Panc1 (cell line): ENCODE measurements around the gene DDX11. TPM values are rescaled to one million over a fixed set of nuclear protein-coding genes. Genes with fewer than 3 reads are reported as not detected.

ENCODE experiments used
- ATAC-seq: fragments of 200-7000 bp; cut with Tn5 transposase; 2 replicates; pipeline ENCODE4 v1.9.1; 2020; ENCODE audit warnings: mild to moderate bottlenecking, moderate library complexity
- BruUV-seq: library from RNA; stranded (reverse); fragments of 400-500 nt; replicated peaks from 2 replicates; lab custom pipeline; 2021; lab: Mats Ljungman, UMichigan
- CTCF ChIA-PET: fragments of 300-600 bp; sonication (Branson Sonifier 250); formaldehyde crosslinking; loops from one replicate; lab custom pipeline; 2022; ENCODE audit warnings: antibody characterized with exemption; lab: Charles Lee
- POLR2A ChIA-PET: fragments of 300-600 bp; sonication (Branson Sonifier 250); formaldehyde crosslinking; loops from one replicate; lab custom pipeline; 2022; ENCODE audit warnings: antibody characterized with exemption; lab: Charles Lee
- DNase-seq: peaks from one replicate; pipeline ENCODE4 v3.0.0-alpha.2; 2010; ENCODE audit warnings: low read depth, low spot score
- H3K27ac ChIP-seq: 2 replicates; pipeline ENCODE4 v1.5.1; 2011; ENCODE audit warnings: mild to moderate bottlenecking, low read length, inconsistent platforms
- H3K27me3 ChIP-seq: fragments of 200-500 bp; sonication (Bioruptor generic); 2 replicates; pipeline ENCODE4 v1.6.0; 2014; ENCODE audit warnings: low read length, inconsistent platforms; ENCODE audit not compliant: control insufficient read depth, insufficient read depth
- H3K36me3 ChIP-seq: fragments of 200-500 bp; sonication (Bioruptor generic); 2 replicates; pipeline ENCODE4 v1.5.1; 2014; ENCODE audit warnings: inconsistent platforms, mild to moderate bottlenecking, low read length, moderate library complexity; ENCODE audit not compliant: control insufficient read depth, insufficient read depth
- H3K4me1 ChIP-seq: 2 replicates; pipeline ENCODE4 v1.5.1; 2011; ENCODE audit warnings: inconsistent platforms, mild to moderate bottlenecking, low read length, moderate library complexity; ENCODE audit not compliant: control insufficient read depth, insufficient read depth
- H3K4me3 ChIP-seq, 2 experiments: 2 replicates each; pipeline ENCODE4 v1.5.1; 2011 to 2012; ENCODE audit warnings: low read depth in 2 of 2, low read length in 2 of 2, mild to moderate bottlenecking in 2 of 2, inconsistent platforms in 1 of 2, moderate library complexity in 1 of 2
- H3K9me3 ChIP-seq: fragments of 200-500 bp; sonication (Bioruptor generic); 2 replicates; pipeline ENCODE4 v1.5.1; 2014; ENCODE audit warnings: low read depth, mild to moderate bottlenecking, inconsistent platforms, low read length, moderate library complexity; ENCODE audit not compliant: control insufficient read depth, insufficient read depth
- POLR2AphosphoS5 ChIP-seq: IDR thresholded peaks from 2 replicates; pipeline ENCODE4 v1.6.1; 2012; ENCODE audit warnings: mild to moderate bottlenecking, low read depth, low read length, moderate library complexity
- SIN3A ChIP-seq: IDR thresholded peaks from 2 replicates; pipeline ENCODE4 v1.6.1; 2012; ENCODE audit warnings: low read depth, mild to moderate bottlenecking, low read length, moderate library complexity, borderline replicate concordance; ENCODE audit not compliant: insufficient read depth
- TCF7L2 ChIP-seq: IDR thresholded peaks from 2 replicates; pipeline ENCODE4 v1.6.1; 2011; ENCODE audit warnings: mild to moderate bottlenecking, low read depth, low read length, inconsistent platforms
- in situ Hi-C: cut with HindIII; loops from 2 replicates; pipeline ENCODE4 v1.10.0; 2016; ENCODE audit warnings: low sequenced_read_pairs, low pct_unique_long_range_greater_than_20kb
- intact Hi-C: fragments of 100-400 bp; cut with micrococcal nuclease; formaldehyde crosslinking; loops from one replicate; pipeline ENCODE4 v1.10.0; 2022; ENCODE audit not compliant: unreplicated experiment
- total RNA-seq: library from RNA; stranded (reverse); gene quantifications from one replicate; pipeline ENCODE4 v1.2.1, GENCODE V29; 2021; ENCODE audit not compliant: unreplicated experiment
- TF ChIP-seq, protein P1 (sequence below), 2 experiments: IDR thresholded peaks; 2 replicates each; pipeline ENCODE4 v1.6.1; 2011 to 2012; ENCODE audit warnings: low read depth in 2 of 2, control low read depth in 1 of 2, low read length in 1 of 2, mild to moderate bottlenecking in 1 of 2, moderate library complexity in 1 of 2; ENCODE audit not compliant: insufficient read depth in 1 of 2
- TF ChIP-seq, protein P2 (sequence below): fragments of 450-650 bp; IDR thresholded peaks from 2 replicates; pipeline ENCODE4 v1.5.1; 2017; ENCODE audit warnings: mild to moderate bottlenecking

The DDX11 gene
- total RNA-seq, 1 experiment from 2014 or later = 96.2 TPM

DNA sequence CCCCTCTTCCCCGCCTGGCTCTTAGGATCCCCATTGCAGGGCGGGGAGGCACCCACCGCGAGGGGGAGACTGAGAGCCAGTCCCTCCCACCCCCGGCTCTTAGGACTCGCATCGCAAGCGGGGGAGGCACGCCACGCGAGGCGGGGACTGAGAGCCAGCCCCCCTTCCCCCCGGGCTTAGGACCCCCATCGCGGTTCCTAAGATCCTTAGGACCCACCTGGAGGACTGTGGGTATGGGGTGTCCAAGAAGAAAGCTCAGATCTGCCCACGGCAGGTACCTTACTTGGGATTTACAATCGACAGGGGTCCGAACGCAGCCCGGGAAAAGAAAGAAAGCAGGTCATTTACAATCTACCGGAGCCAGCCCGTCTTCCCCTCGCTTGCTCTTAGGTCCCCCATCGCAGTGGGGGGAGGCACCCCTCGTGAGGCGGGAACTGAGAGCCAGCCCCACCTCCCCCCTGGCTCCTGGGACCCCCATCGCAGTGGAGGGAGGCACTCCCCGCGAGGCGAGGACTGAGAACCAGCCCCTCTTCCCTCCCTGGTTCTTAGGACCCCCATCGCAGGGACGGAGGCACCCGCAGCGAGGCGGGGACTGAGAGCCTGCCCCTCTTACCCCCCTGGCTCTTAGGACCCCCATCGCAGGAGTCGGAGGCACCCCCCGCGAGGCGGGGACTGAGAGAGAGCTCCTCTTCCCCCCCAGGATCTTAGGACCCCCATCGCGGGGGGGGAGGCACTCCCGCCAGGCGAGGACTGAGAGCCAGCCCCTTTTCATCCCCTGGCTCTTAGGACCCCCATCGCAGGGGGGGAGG, 43.7 kb downstream of the DDX11 start:
- intact Hi-C loops = loop anchor here (5.0 kb wide), 2 partner anchors 60 to 120 kb away; no protein-coding TSS in a partner anchor

DNA sequence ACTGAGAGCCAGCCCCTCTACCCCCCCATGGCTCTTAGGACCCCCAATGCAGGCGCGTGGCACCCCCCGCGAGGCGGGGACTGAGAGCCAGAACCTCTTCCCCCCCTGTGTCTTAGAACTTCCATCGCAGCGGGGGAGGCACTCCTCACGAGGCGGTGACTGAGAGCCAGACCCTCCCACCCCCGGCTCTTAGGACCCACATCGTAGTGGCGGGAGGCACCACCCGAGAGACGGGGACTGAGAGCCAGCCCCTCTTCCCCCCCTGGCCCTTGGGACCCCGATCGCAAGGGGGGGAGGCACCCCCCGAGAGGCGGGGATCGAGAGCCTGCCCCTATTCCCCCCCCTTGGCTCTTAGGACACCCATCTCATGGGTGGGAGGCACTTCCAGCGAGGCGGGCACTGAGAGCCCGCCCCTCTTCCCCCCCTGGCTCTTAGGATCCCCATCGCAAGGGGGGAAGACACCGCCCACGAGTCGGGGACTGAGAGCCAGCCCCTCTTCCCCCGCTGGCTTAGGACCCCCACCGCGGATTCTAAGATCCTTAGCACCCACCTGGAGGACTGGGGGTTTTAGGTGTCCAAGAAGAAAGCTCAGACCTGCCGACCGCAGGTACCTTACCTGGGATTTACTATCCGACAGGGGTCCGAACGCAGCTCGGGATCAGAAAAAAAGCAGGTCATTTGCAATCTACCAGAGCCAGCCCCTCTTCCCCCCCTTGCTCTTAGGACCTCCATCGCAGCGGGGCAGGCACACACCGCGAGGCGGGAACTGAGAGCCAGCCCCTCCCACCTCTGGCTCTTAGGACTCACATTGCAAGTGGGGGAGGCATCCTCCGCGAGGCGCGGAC, 44.9 kb downstream of the DDX11 start:
- intact Hi-C loops = loop anchor here (5.0 kb wide), 2 partner anchors 59 to 119 kb away; no protein-coding TSS in a partner anchor

More for the DNA sequence above, 43.7 kb downstream of the DDX11 start:
- no TSS peak for BruUV-seq
- Histone ChIP-seq H3K27me3 (no peaks in the 10 kb centered on the region; the same call in 1 of the 2 replicates), H3K27ac (no peak overlapping the region), H3K9me3 (no peaks in the 10 kb centered on the region), H3K4me1 (peaks cover 27% of the 10 kb centered on the region), H3K36me3 (no peaks in the 10 kb centered on the region), H3K4me3 (peak overlapping the region; percentile 46 to 74)
- in situ Hi-C loops = no loop called here
- peak; percentile 82 for ATAC-seq
- ChIA-PET POLR2A (no interaction called here), CTCF (interaction anchor here (0.5 to 0.6 kb wide), 2 partner anchors 120 to 294 kb away, joined by 3 to 8 read pairs; no protein-coding TSS in a partner anchor)
- peak; percentile 20 for DNase-seq
- TF ChIP-seq, protein P1, sequence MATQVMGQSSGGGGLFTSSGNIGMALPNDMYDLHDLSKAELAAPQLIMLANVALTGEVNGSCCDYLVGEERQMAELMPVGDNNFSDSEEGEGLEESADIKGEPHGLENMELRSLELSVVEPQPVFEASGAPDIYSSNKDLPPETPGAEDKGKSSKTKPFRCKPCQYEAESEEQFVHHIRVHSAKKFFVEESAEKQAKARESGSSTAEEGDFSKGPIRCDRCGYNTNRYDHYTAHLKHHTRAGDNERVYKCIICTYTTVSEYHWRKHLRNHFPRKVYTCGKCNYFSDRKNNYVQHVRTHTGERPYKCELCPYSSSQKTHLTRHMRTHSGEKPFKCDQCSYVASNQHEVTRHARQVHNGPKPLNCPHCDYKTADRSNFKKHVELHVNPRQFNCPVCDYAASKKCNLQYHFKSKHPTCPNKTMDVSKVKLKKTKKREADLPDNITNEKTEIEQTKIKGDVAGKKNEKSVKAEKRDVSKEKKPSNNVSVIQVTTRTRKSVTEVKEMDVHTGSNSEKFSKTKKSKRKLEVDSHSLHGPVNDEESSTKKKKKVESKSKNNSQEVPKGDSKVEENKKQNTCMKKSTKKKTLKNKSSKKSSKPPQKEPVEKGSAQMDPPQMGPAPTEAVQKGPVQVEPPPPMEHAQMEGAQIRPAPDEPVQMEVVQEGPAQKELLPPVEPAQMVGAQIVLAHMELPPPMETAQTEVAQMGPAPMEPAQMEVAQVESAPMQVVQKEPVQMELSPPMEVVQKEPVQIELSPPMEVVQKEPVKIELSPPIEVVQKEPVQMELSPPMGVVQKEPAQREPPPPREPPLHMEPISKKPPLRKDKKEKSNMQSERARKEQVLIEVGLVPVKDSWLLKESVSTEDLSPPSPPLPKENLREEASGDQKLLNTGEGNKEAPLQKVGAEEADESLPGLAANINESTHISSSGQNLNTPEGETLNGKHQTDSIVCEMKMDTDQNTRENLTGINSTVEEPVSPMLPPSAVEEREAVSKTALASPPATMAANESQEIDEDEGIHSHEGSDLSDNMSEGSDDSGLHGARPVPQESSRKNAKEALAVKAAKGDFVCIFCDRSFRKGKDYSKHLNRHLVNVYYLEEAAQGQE (IDR thresholded peaks at IDR 0.05; ENCODE audit: insufficient read depth in 1 of 2, low read depth in 2 of 2, low read length in 1 of 2) = no peak
- no peak for TF ChIP-seq TCF7L2
- 0 out of 2 replicates have a peak, but pooled peaks have one; percentile 74 for TF ChIP-seq SIN3A
- TF ChIP-seq, protein P2, sequence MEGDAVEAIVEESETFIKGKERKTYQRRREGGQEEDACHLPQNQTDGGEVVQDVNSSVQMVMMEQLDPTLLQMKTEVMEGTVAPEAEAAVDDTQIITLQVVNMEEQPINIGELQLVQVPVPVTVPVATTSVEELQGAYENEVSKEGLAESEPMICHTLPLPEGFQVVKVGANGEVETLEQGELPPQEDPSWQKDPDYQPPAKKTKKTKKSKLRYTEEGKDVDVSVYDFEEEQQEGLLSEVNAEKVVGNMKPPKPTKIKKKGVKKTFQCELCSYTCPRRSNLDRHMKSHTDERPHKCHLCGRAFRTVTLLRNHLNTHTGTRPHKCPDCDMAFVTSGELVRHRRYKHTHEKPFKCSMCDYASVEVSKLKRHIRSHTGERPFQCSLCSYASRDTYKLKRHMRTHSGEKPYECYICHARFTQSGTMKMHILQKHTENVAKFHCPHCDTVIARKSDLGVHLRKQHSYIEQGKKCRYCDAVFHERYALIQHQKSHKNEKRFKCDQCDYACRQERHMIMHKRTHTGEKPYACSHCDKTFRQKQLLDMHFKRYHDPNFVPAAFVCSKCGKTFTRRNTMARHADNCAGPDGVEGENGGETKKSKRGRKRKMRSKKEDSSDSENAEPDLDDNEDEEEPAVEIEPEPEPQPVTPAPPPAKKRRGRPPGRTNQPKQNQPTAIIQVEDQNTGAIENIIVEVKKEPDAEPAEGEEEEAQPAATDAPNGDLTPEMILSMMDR = peak; percentile 94
- TF ChIP-seq POLR2AphosphoS5 = no peak

More for the DNA sequence above, 44.9 kb downstream of the DDX11 start:
- Histone ChIP-seq H3K36me3 (no peaks in the 10 kb centered on the region), H3K4me1 (peaks cover 27% of the 10 kb centered on the region), H3K27me3 (no peaks in the 10 kb centered on the region; the same call in 1 of the 2 replicates), H3K4me3 (peak overlapping the region; percentile 46 to 74), H3K9me3 (no peaks in the 10 kb centered on the region), H3K27ac (no peak overlapping the region)
- DNase-seq = no peak
- CTCF ChIA-PET = no interaction called here
- no TSS peak for BruUV-seq
- peak; percentile 88 for ATAC-seq
- POLR2A ChIA-PET = no interaction called here
- TF ChIP-seq SIN3A = no peak
- no peak for TF ChIP-seq POLR2AphosphoS5
- TF ChIP-seq TCF7L2 = no peak
- in situ Hi-C loops = no loop called here
